Measurements from ENCODE around the gene USP34.
"Not testable (repeated sequence)": the region's sequence is repeated elsewhere in the genome, so short reads cannot be mapped to it uniquely, and the experiment has no call there.

The USP34 gene

GRCh38 chr2:61478086-61478485 is 7.2 kb upstream of the USP34 start:
- ChIA-PET POLR2A (no interaction called here), CTCF (interaction anchor here (0.8 kb wide), 1 partner anchor 180 kb away, joined by 3 read pairs; no protein-coding TSS in a partner anchor)
- H3K27ac ChIP-seq (ENCODE audit: extremely low read depth, low read depth, low read length): no peak overlapping the region
- peaks cover 52 to 62% of the 10 kb centered on the region in 2 experiments for H3K36me3 ChIP-seq (ENCODE audit: control insufficient read depth in 2 of 2, insufficient read depth in 1 of 2, low read length in 2 of 2)
- TF ChIP-seq CTCF (tag by site-specific recombination; IDR thresholded peaks at IDR 0.05) (no peak), ZNF837 (tag by site-specific recombination; IDR thresholded peaks at IDR 0.05) (no peak), ZNF664 (tag by site-specific recombination; IDR thresholded peaks at IDR 0.05) (no peak), ZNF146 (tag by site-specific recombination; IDR thresholded peaks at IDR 0.05) (no peak), PATZ1 (tag by site-specific recombination; IDR thresholded peaks at IDR 0.05) (no peak), ZNF366 (tag by site-specific recombination; conservative IDR thresholded peaks at IDR 0.05) (no peak), KLF9 (tag by site-specific recombination; IDR thresholded peaks at IDR 0.05; ENCODE audit: low read depth) (no peak), ZNF426 (tag by site-specific recombination; IDR thresholded peaks at IDR 0.05) (no peak), ZNF132 (tag by site-specific recombination; IDR thresholded peaks at IDR 0.05; ENCODE audit: borderline replicate concordance) (no peak), ZNF830 (tag by site-specific recombination; IDR thresholded peaks at IDR 0.05; ENCODE audit: low read depth) (no peak), ZNF514 (tag by site-specific recombination; IDR thresholded peaks at IDR 0.05) (no peak), ZSCAN16 (tag by site-specific recombination; IDR thresholded peaks at IDR 0.05) (no peak), ZNF23 (tag by site-specific recombination; IDR thresholded peaks at IDR 0.05; ENCODE audit: borderline replicate concordance) (no peak)
- no peaks in the 10 kb centered on the region for H3K9me3 ChIP-seq (ENCODE audit: control insufficient read depth, insufficient read depth, low read depth, low read length)
- H3K4me3 ChIP-seq (ENCODE audit: low read depth, low read length): no peak overlapping the region
- H3K4me1 ChIP-seq (ENCODE audit: control insufficient read depth, insufficient read depth, low read length): no peaks in the 10 kb centered on the region

GRCh38 chr2:61476929-61477589 is 6.2 kb upstream of the USP34 start:
- H3K27ac ChIP-seq (ENCODE audit: extremely low read depth, low read depth, low read length); H3K9me3 ChIP-seq (ENCODE audit: control insufficient read depth, insufficient read depth, low read depth, low read length); H3K4me3 ChIP-seq (ENCODE audit: low read depth, low read length); CTCF ChIA-PET; H3K4me1 ChIP-seq (ENCODE audit: control insufficient read depth, insufficient read depth, low read length): not testable (repeated sequence)
- peaks cover 41 to 54% of the 10 kb centered on the region in 2 experiments for H3K36me3 ChIP-seq (ENCODE audit: control insufficient read depth in 2 of 2, insufficient read depth in 1 of 2, low read length in 2 of 2)
- POLR2A ChIA-PET: interaction anchor here (0.5 kb wide), 1 partner anchor 64 kb away, joined by 4 read pairs; no protein-coding TSS in a partner anchor
- TF ChIP-seq ZBTB17 (tag by site-specific recombination; IDR thresholded peaks at IDR 0.05) (peak; percentile 29; the same call in 1 of the 2 replicates), ZBTB44 (tag by site-specific recombination; IDR thresholded peaks at IDR 0.05) (peak; percentile 78)
